DND-41 (cell line): ENCODE results near the gene CIT.

ENCODE experiments used
- ATAC-seq: fragments of 200-7000 bp; cut with Tn5 transposase; 3 replicates; pipeline ENCODE4 v1.9.1; 2021; ENCODE audit warnings: low read depth; ENCODE audit not compliant: insufficient read depth
- DNase-seq: peaks from one replicate; pipeline ENCODE4 v3.0.0-alpha.2; 2020
- H2AFZ ChIP-seq: 2 replicates; pipeline ENCODE4 v1.6.0; 2012; ENCODE audit warnings: low read depth, low read length
- H3K27ac ChIP-seq: 2 replicates; pipeline ENCODE4 v1.5.1; 2012; ENCODE audit warnings: low read length, inconsistent platforms
- H3K27me3 ChIP-seq: fragments of 200-600 bp; sonication (generic); 2 replicates; pipeline ENCODE4 v1.6.0; 2012; ENCODE audit warnings: low read length, mild to moderate bottlenecking, inconsistent platforms; ENCODE audit not compliant: insufficient read depth, poor library complexity
- H3K36me3 ChIP-seq: 2 replicates; pipeline ENCODE4 v1.5.1; 2012; ENCODE audit warnings: low read length, inconsistent platforms; ENCODE audit not compliant: insufficient read depth
- H3K4me1 ChIP-seq: 2 replicates; pipeline ENCODE4 v1.5.1; 2012; ENCODE audit warnings: mild to moderate bottlenecking, low read length; ENCODE audit not compliant: insufficient read depth
- H3K4me2 ChIP-seq: 2 replicates; pipeline ENCODE4 v1.6.0; 2012; ENCODE audit warnings: mild to moderate bottlenecking, moderate library complexity, low read length, inconsistent platforms; ENCODE audit not compliant: insufficient read depth
- H3K4me3 ChIP-seq, 2 experiments: fragments of 200-600 bp in 1 of 2; shearing (Covaris generic) in 1 of 2; 2 replicates each; pipeline ENCODE4 v1.5.1; 2012 to 2016; ENCODE audit warnings: inconsistent platforms in 2 of 2, low read length in 2 of 2, mild to moderate bottlenecking in 2 of 2, low read depth in 1 of 2, moderate library complexity in 1 of 2
- H3K79me2 ChIP-seq: 2 replicates; pipeline ENCODE4 v1.6.0; 2012; ENCODE audit warnings: low read length, inconsistent platforms; ENCODE audit not compliant: insufficient read depth
- H3K9ac ChIP-seq: 2 replicates; pipeline ENCODE4 v1.6.0; 2012; ENCODE audit warnings: low read depth, mild to moderate bottlenecking, inconsistent platforms, low read length, moderate library complexity
- H3K9me3 ChIP-seq: 2 replicates; pipeline ENCODE4 v1.5.1; 2012; ENCODE audit warnings: low read length, moderate library complexity, mild to moderate bottlenecking, inconsistent platforms; ENCODE audit not compliant: insufficient read depth, severe bottlenecking
- H4K20me1 ChIP-seq: 2 replicates; pipeline ENCODE4 v1.6.0; 2012; ENCODE audit warnings: low read length; ENCODE audit not compliant: insufficient read depth
- CTCF ChIP-seq: IDR thresholded peaks from 2 replicates; pipeline ENCODE4 v1.5.1; 2012; ENCODE audit warnings: borderline replicate concordance, low read length, moderate library complexity, mild to moderate bottlenecking; ENCODE audit not compliant: poor library complexity, severe bottlenecking; ENCODE audit errors: extremely low read depth
- EZH2 ChIP-seq: IDR thresholded peaks from 3 replicates; pipeline ENCODE4 v1.6.1; 2012; ENCODE audit warnings: borderline replicate concordance, low read depth, mild to moderate bottlenecking, moderate library complexity, low read length, inconsistent platforms; ENCODE audit not compliant: severe bottlenecking

The CIT gene

GRCh38 chr12:119692410-119692809, 184.7 kb downstream of the CIT start:
- Histone ChIP-seq H3K4me1 (no peaks in the 10 kb centered on the region), H4K20me1 (no peaks in the 10 kb centered on the region; the same call in 1 of the 2 replicates), H3K36me3 (peaks cover 88% of the 10 kb centered on the region), H3K79me2 (no peaks in the 10 kb centered on the region), H3K4me2 (no peak overlapping the region), H3K27ac (no peak overlapping the region), H2AFZ (no peak overlapping the region), H3K9ac (no peak overlapping the region), H3K9me3 (no peaks in the 10 kb centered on the region), H3K27me3 (no peaks in the 10 kb centered on the region), H3K4me3 (no peak overlapping the region)
- ATAC-seq (no peak), DNase-seq (no peak)
- no peak for TF ChIP-seq CTCF
- no peak for TF ChIP-seq EZH2

GRCh38 chr12:119691202-119691810, 185.8 kb downstream of the CIT start:
- no peak overlapping the region for H3K27ac ChIP-seq
- no peaks in the 10 kb centered on the region for H3K27me3 ChIP-seq
- no peak for DNase-seq
- no peak overlapping the region for H2AFZ ChIP-seq
- H3K79me2 ChIP-seq, result no peaks in the 10 kb centered on the region
- no peak overlapping the region for H3K4me2 ChIP-seq
- no peaks in the 10 kb centered on the region; the same call in 1 of the 2 replicates for H4K20me1 ChIP-seq
- no peaks in the 10 kb centered on the region for H3K4me1 ChIP-seq
- TF ChIP-seq EZH2 (no peak), CTCF (no peak)
- no peak for ATAC-seq
- H3K9me3 ChIP-seq, result no peaks in the 10 kb centered on the region
- H3K36me3 ChIP-seq, result peaks cover 88% of the 10 kb centered on the region
- H3K9ac ChIP-seq, result no peak overlapping the region
- no peak overlapping the region for H3K4me3 ChIP-seq

- Histone ChIP-seq H2AFZ (no peak overlapping the region), H3K4me2 (no peak overlapping the region), H3K79me2 (no peaks in the 10 kb centered on the region), H3K27ac (no peak overlapping the region), H3K27me3 (no peaks in the 10 kb centered on the region), H4K20me1 (no peaks in the 10 kb centered on the region; the same call in 1 of the 2 replicates), H3K36me3 (peaks cover 85% of the 10 kb centered on the region), H3K4me1 (no peaks in the 10 kb centered on the region), H3K9me3 (no peaks in the 10 kb centered on the region), H3K9ac (no peak overlapping the region), H3K4me3 (no peak overlapping the region)
- no peak for TF ChIP-seq EZH2
- no peak for TF ChIP-seq CTCF
- ATAC-seq (no peak), DNase-seq (no peak)
Measured at GRCh38 chr12:119689935-119690500, 187.1 kb downstream of the CIT start.
